HEK293 (cell line): ENCODE results near the gene SNX5.
A peak's percentile ranks its signal among the peaks of the same experiment; 100 is the strongest.

Experiments used
- CTCF ChIA-PET: fragments of 350-600 bp; formaldehyde crosslinking; extraction: SDS; loops from one replicate; lab custom pipeline; 2021; ENCODE audit warnings: antibody characterized with exemption; lab: Yijun Ruan, JAX
- POLR2A ChIA-PET: fragments of 300-600 bp; formaldehyde crosslinking; extraction: SDS; loops from one replicate; lab custom pipeline; 2020; ENCODE audit warnings: antibody characterized with exemption, inconsistent platforms; lab: Yijun Ruan, JAX
- H3K27ac ChIP-seq: fragments of 200-500 bp; sonication (Bioruptor generic); 2 replicates; pipeline ENCODE4 v1.5.1; 2014; ENCODE audit warnings: low read depth, low read length, control low read depth, inconsistent platforms; ENCODE audit errors: extremely low read depth
- H3K36me3 ChIP-seq, 2 experiments: fragments of 200-500 bp in 1 of 2; sonication (Bioruptor generic) in 1 of 2; 1 replicate in 1 of 2; 2 replicates in 1 of 2; pipeline ENCODE4 v1.5.1; 2014 to 2017; ENCODE audit warnings: inconsistent platforms in 2 of 2, low read length in 2 of 2; ENCODE audit not compliant: control insufficient read depth in 2 of 2, insufficient read depth in 1 of 2
- H3K4me1 ChIP-seq: fragments of 200-500 bp; sonication (Bioruptor generic); 2 replicates; pipeline ENCODE4 v1.5.1; 2014; ENCODE audit warnings: mild to moderate bottlenecking, low read length, inconsistent platforms; ENCODE audit not compliant: control insufficient read depth, insufficient read depth
- H3K4me3 ChIP-seq: 2 replicates; pipeline ENCODE4 v1.5.1; 2011; ENCODE audit warnings: low read depth, mild to moderate bottlenecking, control low read depth, low read length, moderate library complexity
- H3K9me3 ChIP-seq: fragments of 200-500 bp; sonication (Bioruptor generic); 2 replicates; pipeline ENCODE4 v1.5.1; 2014; ENCODE audit warnings: low read depth, low read length, inconsistent platforms; ENCODE audit not compliant: control insufficient read depth, insufficient read depth
- FEZF1 ChIP-seq: fragments of 450-650 bp; formaldehyde crosslinking; IDR thresholded peaks from 2 replicates; pipeline ENCODE4 v1.5.1; 2016; ENCODE audit warnings: missing biosample characterization, missing genetic modification characterization
- GFI1B ChIP-seq: fragments of 450-650 bp; formaldehyde crosslinking; IDR thresholded peaks from 2 replicates; pipeline ENCODE4 v1.5.1; 2016; ENCODE audit warnings: missing biosample characterization, missing genetic modification characterization
- MYNN ChIP-seq: fragments of 450-650 bp; formaldehyde crosslinking; IDR thresholded peaks from 2 replicates; pipeline ENCODE4 v1.5.1; 2016; ENCODE audit warnings: missing biosample characterization, missing genetic modification characterization, borderline replicate concordance
- MZF1 ChIP-seq: fragments of 450-650 bp; formaldehyde crosslinking; IDR thresholded peaks from 2 replicates; pipeline ENCODE4 v1.5.1; 2017; ENCODE audit warnings: missing biosample characterization, missing genetic modification characterization, borderline replicate concordance
- OSR2 ChIP-seq: fragments of 450-650 bp; formaldehyde crosslinking; IDR thresholded peaks from 2 replicates; pipeline ENCODE4 v1.5.1; 2016; ENCODE audit warnings: missing biosample characterization, missing genetic modification characterization
- PRDM6 ChIP-seq: fragments of 450-650 bp; formaldehyde crosslinking; IDR thresholded peaks from 2 replicates; pipeline ENCODE4 v1.5.1; 2017; ENCODE audit warnings: missing biosample characterization, missing genetic modification characterization
- TCF7L2 ChIP-seq: IDR thresholded peaks from 2 replicates; pipeline ENCODE4 v1.6.1; 2011; ENCODE audit warnings: low read depth, mild to moderate bottlenecking, inconsistent platforms, low read length, moderate library complexity, borderline replicate concordance
- ZEB2 ChIP-seq: fragments of 450-650 bp; formaldehyde crosslinking; IDR thresholded peaks from 2 replicates; pipeline ENCODE4 v1.5.1; 2016; ENCODE audit warnings: missing biosample characterization, missing genetic modification characterization
- ZFP69B ChIP-seq: fragments of 450-650 bp; formaldehyde crosslinking; IDR thresholded peaks from 2 replicates; pipeline ENCODE4 v1.5.1; 2016; ENCODE audit warnings: missing biosample characterization, missing genetic modification characterization
- ZIC2 ChIP-seq: fragments of 450-650 bp; formaldehyde crosslinking; IDR thresholded peaks from 2 replicates; pipeline ENCODE4 v1.5.1; 2016; ENCODE audit warnings: missing biosample characterization, missing genetic modification characterization
- ZNF16 ChIP-seq: fragments of 450-650 bp; formaldehyde crosslinking; IDR thresholded peaks from 2 replicates; pipeline ENCODE4 v1.5.1; 2016; ENCODE audit warnings: low read depth, missing biosample characterization, missing genetic modification characterization
- ZNF174 ChIP-seq: fragments of 450-650 bp; formaldehyde crosslinking; IDR thresholded peaks from 2 replicates; pipeline ENCODE4 v1.5.0; 2017; ENCODE audit warnings: missing biosample characterization, mild to moderate bottlenecking, missing genetic modification characterization
- ZNF280C ChIP-seq: fragments of 450-650 bp; formaldehyde crosslinking; IDR thresholded peaks from 2 replicates; pipeline ENCODE4 v1.5.1; 2016; ENCODE audit warnings: missing biosample characterization, missing genetic modification characterization
- ZNF404 ChIP-seq: fragments of 450-650 bp; formaldehyde crosslinking; IDR thresholded peaks from 2 replicates; pipeline ENCODE4 v1.5.1; 2017; ENCODE audit warnings: missing biosample characterization, missing genetic modification characterization
- ZNF654 ChIP-seq: fragments of 450-650 bp; formaldehyde crosslinking; IDR thresholded peaks from 2 replicates; pipeline ENCODE4 v1.5.1; 2016; ENCODE audit warnings: low read depth, missing biosample characterization, missing genetic modification characterization
- ZNF660 ChIP-seq: fragments of 450-650 bp; IDR thresholded peaks from 2 replicates; pipeline ENCODE4 v1.5.1; 2018; ENCODE audit warnings: missing biosample characterization, mild to moderate bottlenecking, missing genetic modification characterization
- ZNF704 ChIP-seq: fragments of 450-650 bp; formaldehyde crosslinking; IDR thresholded peaks from 2 replicates; pipeline ENCODE4 v1.5.1; 2016; ENCODE audit warnings: missing biosample characterization, missing genetic modification characterization

SNX5 gene

GRCh38 chr20:17992847-17993513, 24.4 kb upstream of the SNX5 start:
- ChIA-PET POLR2A (interaction anchor here (1.0 kb wide), 1 partner anchor 27 kb away, joined by 6 read pairs; no protein-coding TSS in a partner anchor), CTCF (interaction anchor here (0.6 to 1.3 kb wide), 3 partner anchors 25 to 426 kb away, joined by 3 read pairs; no protein-coding TSS in a partner anchor)
- TF ChIP-seq OSR2 (tag by site-specific recombination) (0 out of 2 replicates have a peak, but pooled peaks have one; percentile 36), MYNN (tag by site-specific recombination) (no peak)
- no peaks in the 10 kb centered on the region for H3K4me1 ChIP-seq
- no peak overlapping the region for H3K27ac ChIP-seq
- H3K36me3 ChIP-seq = peaks cover 19 to 22% of the 10 kb centered on the region in 2 experiments
- no peaks in the 10 kb centered on the region for H3K9me3 ChIP-seq
- H3K4me3 ChIP-seq = no peak overlapping the region

- H3K36me3 ChIP-seq = peaks cover 25 to 28% of the 10 kb centered on the region in 2 experiments
- no peak overlapping the region for H3K27ac ChIP-seq
- CTCF ChIA-PET = interaction anchor here (0.6 kb wide), 1 partner anchor 425 kb away, joined by 3 read pairs; no protein-coding TSS in a partner anchor
- TF ChIP-seq ZNF174 (tag by site-specific recombination) = no peak
- TF ChIP-seq MZF1 (tag by site-specific recombination) = no peak
- POLR2A ChIA-PET = no interaction called here
- H3K9me3 ChIP-seq = no peaks in the 10 kb centered on the region
- no peaks in the 10 kb centered on the region for H3K4me1 ChIP-seq
- no peak overlapping the region for H3K4me3 ChIP-seq
These were observed 23.6 kb upstream of the SNX5 start for GRCh38 chr20:17992224-17992637.

- TF ChIP-seq PRDM6 (0 out of 2 replicates have a peak, but pooled peaks have one; percentile 33), ZEB2 (tag by site-specific recombination) (no peak)
- TF ChIP-seq, all 188 proteins: peak for 1
- Histone ChIP-seq H3K27ac (no peak overlapping the region), H3K4me3 (no peak overlapping the region), H3K4me1 (no peaks in the 10 kb centered on the region), H3K9me3 (no peaks in the 10 kb centered on the region), H3K36me3 (peaks cover 35 to 38% of the 10 kb centered on the region in 2 experiments)
- ChIA-PET POLR2A (no interaction called here), CTCF (interaction anchor here (0.7 kb wide), 1 partner anchor 85 kb away, joined by 4 read pairs; no protein-coding TSS in a partner anchor)
These were observed 21.8 kb upstream of the SNX5 start for GRCh38 chr20:17990278-17990972.

GRCh38 chr20:17987988-17988387, 19.4 kb upstream of the SNX5 start:
- H3K9me3 ChIP-seq = no peaks in the 10 kb centered on the region
- peaks cover 36 to 53% of the 10 kb centered on the region in 2 experiments for H3K36me3 ChIP-seq
- CTCF ChIA-PET = no interaction called here
- no peaks in the 10 kb centered on the region for H3K4me1 ChIP-seq
- POLR2A ChIA-PET = no interaction called here
- no peak overlapping the region for H3K4me3 ChIP-seq
- H3K27ac ChIP-seq = no peak overlapping the region
- TF ChIP-seq ZNF660 (tag by site-specific recombination) (no peak), ZNF280C (tag by site-specific recombination) (no peak), GFI1B (tag by site-specific recombination) (no peak), ZFP69B (tag by site-specific recombination) (no peak), FEZF1 (tag by site-specific recombination) (no peak), ZIC2 (no peak), ZNF704 (tag by site-specific recombination) (no peak), TCF7L2 (no peak), PRDM6 (no peak), ZNF654 (tag by site-specific recombination) (no peak), ZNF16 (no peak), ZNF404 (tag by site-specific recombination) (no peak)
